Activated CD4-positive, alpha-beta memory T cell treated with anti-CD3 and anti-CD28 coated beads, Interleukin-2, amount 10 ng/mL, durations not matched to agents 7 days and 5 days (primary cell): ENCODE data around the gene MACF1. TPM values are rescaled to one million over a fixed set of nuclear protein-coding genes. Genes with fewer than 3 reads are reported as not detected.
"Not testable (repeated sequence)": the region's sequence is repeated elsewhere in the genome, so short reads cannot be mapped to it uniquely, and the experiment has no call there.

Experiments used
- CTCF ChIA-PET: fragments of 350-600 bp; sonication (Branson Sonifier 250); formaldehyde crosslinking; loops from one replicate; lab custom pipeline; 2021; ENCODE audit warnings: antibody characterized with exemption, inconsistent platforms; lab: Charles Lee
- POLR2A ChIA-PET: fragments of 350-600 bp; sonication (Branson Sonifier 250); formaldehyde crosslinking; loops from one replicate; lab custom pipeline; 2021; ENCODE audit warnings: antibody characterized with exemption; lab: Charles Lee
- DNase-seq: peaks from one replicate; pipeline ENCODE4 v3.0.0-alpha.2; 2020
- H3K27ac Mint-ChIP-seq: one replicate; pipeline ENCODE4 v1.8.0; 2021; ENCODE audit warnings: mild to moderate bottlenecking, mixed read lengths
- H3K27me3 Mint-ChIP-seq: one replicate; pipeline ENCODE4 v1.8.0; 2021; ENCODE audit warnings: mixed read lengths
- H3K36me3 Mint-ChIP-seq: one replicate; pipeline ENCODE4 v1.8.0; 2021; ENCODE audit warnings: low read depth, mixed read lengths
- H3K4me1 Mint-ChIP-seq: one replicate; pipeline ENCODE4 v1.8.0; 2021; ENCODE audit warnings: mixed read lengths
- H3K4me3 Mint-ChIP-seq: one replicate; pipeline ENCODE4 v1.8.0; 2021; ENCODE audit warnings: mild to moderate bottlenecking, mixed read lengths
- H3K9me3 Mint-ChIP-seq: one replicate; pipeline ENCODE4 v1.8.0; 2021; ENCODE audit warnings: mixed read lengths
- total RNA-seq, 2 experiments: library from RNA; stranded (reverse); gene quantifications; one replicate each; pipeline ENCODE4 v1.2.3, GENCODE V29; 2021

Gene MACF1
- total RNA-seq, 2 experiments from 2014 or later = 345 to 381 TPM

GRCh38 chr1:39205102-39205780 is 746 bp downstream of the MACF1 start:
- Mint-ChIP-seq H3K27me3 (no peaks in the 10 kb centered on the region), H3K9me3 (no peaks in the 10 kb centered on the region), H3K27ac (peak overlapping the region; percentile 99), H3K36me3 (peaks cover 26% of the 10 kb centered on the region), H3K4me1 (peaks cover 47% of the 10 kb centered on the region), H3K4me3 (peak overlapping the region; percentile 86)
- peak; percentile 81 for DNase-seq
- ChIA-PET CTCF (interaction anchor here (0.6 to 8.4 kb wide), 13 partner anchors 10 to 467 kb away, joined by 3 to 150 read pairs (median 6); partner anchors contain the start of gene NT5C1A), POLR2A (interaction anchor here (0.8 to 7.0 kb wide), 27 partner anchors 8 to 1486 kb away, joined by 3 to 238 read pairs (median 4); partner anchors contain the start of gene NFYC)

- Mint-ChIP-seq H3K4me1 (peaks cover 50% of the 10 kb centered on the region), H3K27ac (peak overlapping the region; percentile 99), H3K36me3 (peaks cover 29% of the 10 kb centered on the region), H3K4me3 (peak overlapping the region; percentile 86), H3K9me3 (peaks cover 2% of the 10 kb centered on the region), H3K27me3 (no peaks in the 10 kb centered on the region)
- ChIA-PET CTCF (interaction anchor here (0.6 to 8.4 kb wide), 13 partner anchors 9 to 107 kb away, joined by 3 to 150 read pairs (median 7); no protein-coding TSS in a partner anchor), POLR2A (interaction anchor here (0.9 to 7.0 kb wide), 21 partner anchors 8 to 1485 kb away, joined by 3 to 238 read pairs (median 4); partner anchors contain the start of genes CAP1 and NFYC)
- no peak for DNase-seq
These were observed 1.4 kb downstream of the MACF1 start for GRCh38 chr1:39205781-39206464.

GRCh38 chr1:39208360-39208759 is 3.9 kb downstream of the MACF1 start:
- H3K4me1 Mint-ChIP-seq = peaks cover 48% of the 10 kb centered on the region
- peaks cover 28% of the 10 kb centered on the region for H3K36me3 Mint-ChIP-seq
- ChIA-PET CTCF (interaction anchor here (0.7 to 8.4 kb wide), 3 partner anchors 10 to 17 kb away, joined by 3 to 150 read pairs (median 4); no protein-coding TSS in a partner anchor), POLR2A (interaction anchor here (7.0 kb wide), 1 partner anchor 16 kb away, joined by 223 read pairs; no protein-coding TSS in a partner anchor)
- H3K9me3 Mint-ChIP-seq, H3K27ac Mint-ChIP-seq, DNase-seq, H3K27me3 Mint-ChIP-seq: not testable (repeated sequence)
- H3K4me3 Mint-ChIP-seq = peak overlapping the region; percentile 54

GRCh38 chr1:39210649-39211048 is 6.2 kb downstream of the MACF1 start:
- Mint-ChIP-seq H3K9me3 (peaks cover 2% of the 10 kb centered on the region), H3K27me3 (no peaks in the 10 kb centered on the region), H3K4me3 (no peak overlapping the region), H3K4me1 (peaks cover 53% of the 10 kb centered on the region), H3K27ac (no peak overlapping the region), H3K36me3 (peaks cover 35% of the 10 kb centered on the region)
- DNase-seq = no peak
- POLR2A ChIA-PET = interaction anchor here (0.6 to 1.8 kb wide), 3 partner anchors 18 to 164 kb away, joined by 3 to 12 read pairs (median 4); no protein-coding TSS in a partner anchor
- CTCF ChIA-PET = interaction anchor here (0.9 to 8.4 kb wide), 2 partner anchors 9 to 19 kb away, joined by 3 to 150 read pairs; no protein-coding TSS in a partner anchor

- POLR2A ChIA-PET = interaction anchor here (4.9 to 9.5 kb wide), 3 partner anchors 7 to 20 kb away, joined by 54 to 238 read pairs (median 155); partner anchors contain the start of gene MACF1
- Mint-ChIP-seq H3K9me3 (peaks cover 2% of the 10 kb centered on the region), H3K4me3 (no peak overlapping the region), H3K4me1 (peaks cover 51% of the 10 kb centered on the region), H3K36me3 (peaks cover 44% of the 10 kb centered on the region), H3K27me3 (no peaks in the 10 kb centered on the region), H3K27ac (no peak overlapping the region)
- DNase-seq = no peak
- CTCF ChIA-PET = no interaction called here
These were observed 8.0 kb downstream of the MACF1 start for GRCh38 chr1:39212499-39212898.

- POLR2A ChIA-PET = interaction anchor here (1.4 to 9.5 kb wide), 5 partner anchors 9 to 115 kb away, joined by 3 to 238 read pairs (median 54); partner anchors contain the start of gene MACF1
- Mint-ChIP-seq H3K4me3 (no peak overlapping the region), H3K27me3 (no peaks in the 10 kb centered on the region), H3K4me1 (peaks cover 50% of the 10 kb centered on the region), H3K36me3 (peaks cover 45% of the 10 kb centered on the region), H3K9me3 (peaks cover 2% of the 10 kb centered on the region), H3K27ac (peak overlapping the region; percentile 85)
- no peak for DNase-seq
- CTCF ChIA-PET = interaction anchor here (2.5 to 11.9 kb wide), 3 partner anchors 8 to 45 kb away, joined by 17 to 132 read pairs (median 33); partner anchors contain the start of gene MACF1
These were observed 9.1 kb downstream of the MACF1 start for GRCh38 chr1:39213511-39214002.

- ChIA-PET CTCF (interaction anchor here (1.4 to 11.9 kb wide), 6 partner anchors 8 to 116 kb away, joined by 5 to 132 read pairs (median 12); partner anchors contain the start of gene MACF1), POLR2A (interaction anchor here (0.6 to 9.5 kb wide), 16 partner anchors 9 to 361 kb away, joined by 3 to 238 read pairs (median 6); partner anchors contain the start of genes MACF1 and NDUFS5)
- H3K4me3 Mint-ChIP-seq = peak overlapping the region; percentile 25
- H3K36me3 Mint-ChIP-seq = peaks cover 51% of the 10 kb centered on the region
- DNase-seq = no peak
- H3K27ac Mint-ChIP-seq = peak overlapping the region; percentile 85
- no peaks in the 10 kb centered on the region for H3K27me3 Mint-ChIP-seq
- H3K9me3 Mint-ChIP-seq = peaks cover 2% of the 10 kb centered on the region
- H3K4me1 Mint-ChIP-seq = peaks cover 56% of the 10 kb centered on the region
These were observed 9.7 kb downstream of the MACF1 start for GRCh38 chr1:39214021-39214713.

GRCh38 chr1:39214714-39214997 is 10.2 kb downstream of the MACF1 start:
- peaks cover 51% of the 10 kb centered on the region for H3K36me3 Mint-ChIP-seq
- ChIA-PET CTCF (interaction anchor here (1.4 to 11.9 kb wide), 6 partner anchors 9 to 116 kb away, joined by 5 to 132 read pairs (median 12); partner anchors contain the start of gene MACF1), POLR2A (interaction anchor here (0.6 to 9.5 kb wide), 17 partner anchors 10 to 361 kb away, joined by 3 to 238 read pairs (median 5); partner anchors contain the start of genes MACF1 and NDUFS5)
- no peaks in the 10 kb centered on the region for H3K27me3 Mint-ChIP-seq
- peak overlapping the region; percentile 93 for H3K4me3 Mint-ChIP-seq
- H3K9me3 Mint-ChIP-seq = peaks cover 2% of the 10 kb centered on the region
- H3K4me1 Mint-ChIP-seq = peaks cover 56% of the 10 kb centered on the region
- H3K27ac Mint-ChIP-seq = peak overlapping the region; percentile 85
- no peak for DNase-seq

- CTCF ChIA-PET = interaction anchor here (1.4 to 11.9 kb wide), 6 partner anchors 9 to 117 kb away, joined by 5 to 132 read pairs (median 12); partner anchors contain the start of gene MACF1
- peak; percentile 51 for DNase-seq
- Mint-ChIP-seq H3K9me3 (peaks cover 2% of the 10 kb centered on the region), H3K27me3 (no peaks in the 10 kb centered on the region), H3K4me1 (peaks cover 58% of the 10 kb centered on the region), H3K4me3 (peak overlapping the region; percentile 93), H3K36me3 (peaks cover 50% of the 10 kb centered on the region), H3K27ac (peak overlapping the region; percentile 85)
- POLR2A ChIA-PET = interaction anchor here (0.6 to 9.5 kb wide), 18 partner anchors 10 to 360 kb away, joined by 3 to 238 read pairs (median 5); partner anchors contain the start of genes MACF1 and NDUFS5
These were observed 10.7 kb downstream of the MACF1 start for GRCh38 chr1:39214998-39215873.

GRCh38 chr1:39216771-39217170 is 12.3 kb downstream of the MACF1 start:
- Mint-ChIP-seq H3K9me3 (no peaks in the 10 kb centered on the region), H3K27me3 (no peaks in the 10 kb centered on the region), H3K27ac (peak overlapping the region; percentile 85), H3K36me3 (peaks cover 59% of the 10 kb centered on the region), H3K4me1 (peaks cover 63% of the 10 kb centered on the region), H3K4me3 (peak overlapping the region; percentile 93)
- ChIA-PET CTCF (interaction anchor here (0.6 to 11.9 kb wide), 6 partner anchors 10 to 42 kb away, joined by 3 to 132 read pairs (median 7); partner anchors contain the start of gene MACF1), POLR2A (interaction anchor here (1.0 to 9.5 kb wide), 9 partner anchors 9 to 41 kb away, joined by 3 to 238 read pairs (median 10); partner anchors contain the start of gene MACF1)
- DNase-seq = no peak
